Vagina (tissue), 2 donors: ENCODE measurements around the gene ZG16.

Experiments used
- POLR2A ChIP-seq, 2 donors: fragments of 450-650 bp; IDR thresholded peaks; one replicate each; pipeline ENCODE4 v1.6.1; 2017; ENCODE audit warnings: antibody characterized with exemption in 2 of 2, mild to moderate bottlenecking in 2 of 2, moderate library complexity in 2 of 2
- POLR2AphosphoS5 ChIP-seq, 2 donors: sonication (generic); formaldehyde crosslinking; IDR thresholded peaks; one replicate each; pipeline ENCODE4 v1.9.0; 2017; ENCODE audit warnings: antibody characterized with exemption in 2 of 2, mild to moderate bottlenecking in 2 of 2, low read depth in 1 of 2; ENCODE audit not compliant: insufficient read depth in 1 of 2
- TF ChIP-seq, protein P1 (sequence below), 3 experiments: fragments of 450-650 bp in 2 of 3; fragments of 200-600 bp in 1 of 3; sonication (generic) in 1 of 3; IDR thresholded peaks; one replicate each; pipeline ENCODE4 v1.5.1; 2017 to 2019; ENCODE audit warnings: antibody characterized with exemption in 3 of 3, mild to moderate bottlenecking in 2 of 3, moderate library complexity in 2 of 3

DNA sequence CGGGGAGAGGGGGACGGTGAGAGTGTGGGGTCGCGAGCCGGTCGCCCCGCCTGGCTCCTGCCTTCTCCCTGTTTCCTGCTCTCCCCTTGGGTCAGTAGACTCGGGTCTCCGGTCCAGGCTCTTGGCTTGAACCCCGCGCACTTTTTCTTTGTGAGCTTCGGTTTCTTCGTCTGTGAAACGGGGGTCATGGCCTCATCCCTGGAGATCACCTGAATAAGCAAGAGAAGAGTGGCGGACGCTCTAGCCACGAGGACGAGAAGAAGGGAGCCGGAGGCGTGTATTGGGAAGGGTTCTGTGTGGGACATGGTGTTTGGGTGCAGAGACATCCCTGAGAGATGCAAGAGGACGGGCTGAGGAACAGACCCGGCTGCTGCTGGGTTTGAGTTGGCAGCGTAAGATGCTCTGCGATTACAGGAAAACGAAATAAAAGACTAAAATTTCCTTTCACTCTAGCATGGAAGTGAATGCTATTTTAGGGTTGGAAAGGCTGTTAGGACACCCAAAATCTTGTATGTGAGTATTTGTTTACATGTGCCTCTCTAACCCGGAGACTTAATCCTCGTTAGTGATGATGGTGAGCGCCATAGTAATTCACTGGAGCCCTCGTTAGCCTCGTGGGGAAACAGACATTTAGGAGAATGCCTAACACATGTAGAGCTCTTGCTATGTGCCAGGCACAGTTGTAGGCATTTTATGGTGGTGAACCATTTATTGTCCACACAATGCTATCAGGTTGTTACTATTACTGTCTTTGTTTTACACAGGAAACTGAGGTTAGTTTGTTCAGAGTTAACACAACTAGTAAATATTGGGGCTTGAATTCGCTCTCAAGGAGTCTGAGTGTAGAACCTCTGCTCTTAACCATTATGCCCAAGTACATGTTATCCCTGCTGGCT is 13.1 kb downstream of the ZG16 start:
- TF ChIP-seq, protein P1, sequence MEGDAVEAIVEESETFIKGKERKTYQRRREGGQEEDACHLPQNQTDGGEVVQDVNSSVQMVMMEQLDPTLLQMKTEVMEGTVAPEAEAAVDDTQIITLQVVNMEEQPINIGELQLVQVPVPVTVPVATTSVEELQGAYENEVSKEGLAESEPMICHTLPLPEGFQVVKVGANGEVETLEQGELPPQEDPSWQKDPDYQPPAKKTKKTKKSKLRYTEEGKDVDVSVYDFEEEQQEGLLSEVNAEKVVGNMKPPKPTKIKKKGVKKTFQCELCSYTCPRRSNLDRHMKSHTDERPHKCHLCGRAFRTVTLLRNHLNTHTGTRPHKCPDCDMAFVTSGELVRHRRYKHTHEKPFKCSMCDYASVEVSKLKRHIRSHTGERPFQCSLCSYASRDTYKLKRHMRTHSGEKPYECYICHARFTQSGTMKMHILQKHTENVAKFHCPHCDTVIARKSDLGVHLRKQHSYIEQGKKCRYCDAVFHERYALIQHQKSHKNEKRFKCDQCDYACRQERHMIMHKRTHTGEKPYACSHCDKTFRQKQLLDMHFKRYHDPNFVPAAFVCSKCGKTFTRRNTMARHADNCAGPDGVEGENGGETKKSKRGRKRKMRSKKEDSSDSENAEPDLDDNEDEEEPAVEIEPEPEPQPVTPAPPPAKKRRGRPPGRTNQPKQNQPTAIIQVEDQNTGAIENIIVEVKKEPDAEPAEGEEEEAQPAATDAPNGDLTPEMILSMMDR (IDR thresholded peaks at IDR 0.05): no peak
- no peak for TF ChIP-seq POLR2AphosphoS5 (IDR thresholded peaks at IDR 0.05; ENCODE audit: insufficient read depth in 1 of 2, low read depth in 1 of 2)
- no peak for TF ChIP-seq POLR2A (IDR thresholded peaks at IDR 0.05)
